ENCODE measurements around the gene TAS1R1.

GRCh38 chr1:6592865-6593593, 37.9 kb downstream of the TAS1R1 start:
- TF ChIP-seq CTCF (IDR thresholded peaks at IDR 0.05) (no peak), POLR2AphosphoS5 (IDR thresholded peaks at IDR 0.05; ENCODE audit: insufficient read depth in 1 of 2, low read depth in 1 of 2) (no peak)
